Measurements from ENCODE around the gene CPXM1. TPM values are rescaled to one million over a fixed set of nuclear protein-coding genes. Genes with fewer than 3 reads are reported as not detected.
A peak's percentile ranks its signal among the peaks of the same experiment; 100 is the strongest.

Gene CPXM1
- total RNA-seq, 5 donors from 2014 or later (not counting 1 experiment from before 2014, with no cell fraction given) = 0.20 to 0.90 (median 0.63) TPM

DNA sequence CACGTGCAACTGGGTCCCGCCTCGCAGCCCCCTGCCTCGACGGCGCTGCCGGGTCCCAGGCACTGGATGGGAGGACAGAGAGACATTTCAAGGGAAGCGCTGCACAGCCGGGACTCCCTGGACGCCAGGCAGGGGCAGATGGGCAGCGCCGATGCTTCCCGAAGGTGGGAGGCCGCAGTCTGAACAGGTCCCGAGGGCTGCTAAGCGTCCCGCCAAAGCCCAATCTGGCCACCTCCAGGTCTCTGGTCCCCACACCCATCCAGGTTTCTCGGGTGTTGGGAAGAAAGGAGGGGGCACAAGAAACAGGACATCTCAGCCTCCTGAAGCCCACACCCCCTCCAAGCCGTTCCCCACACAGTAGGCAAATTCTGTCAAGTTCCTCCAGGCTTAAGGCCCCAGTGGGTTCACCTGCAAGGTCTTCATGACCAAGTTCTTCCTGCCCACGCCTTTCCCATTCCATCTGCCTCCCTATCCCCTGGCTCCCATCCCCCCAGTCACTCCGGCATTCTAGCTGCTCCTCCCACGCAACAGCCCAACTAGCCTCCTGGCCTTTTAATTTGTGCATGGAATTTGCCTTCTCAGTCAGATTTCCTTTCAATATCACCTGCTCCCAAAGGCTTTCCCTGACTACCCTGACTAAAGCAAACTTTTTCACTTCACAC, 5.4 kb upstream of the CPXM1 start:
- Mint-ChIP-seq H3K36me3 (no peaks in the 10 kb centered on the region), H3K4me3 (no peak overlapping the region), H3K27me3 (peaks cover 37 to 66% of the 10 kb centered on the region in 2 donors)

DNA sequence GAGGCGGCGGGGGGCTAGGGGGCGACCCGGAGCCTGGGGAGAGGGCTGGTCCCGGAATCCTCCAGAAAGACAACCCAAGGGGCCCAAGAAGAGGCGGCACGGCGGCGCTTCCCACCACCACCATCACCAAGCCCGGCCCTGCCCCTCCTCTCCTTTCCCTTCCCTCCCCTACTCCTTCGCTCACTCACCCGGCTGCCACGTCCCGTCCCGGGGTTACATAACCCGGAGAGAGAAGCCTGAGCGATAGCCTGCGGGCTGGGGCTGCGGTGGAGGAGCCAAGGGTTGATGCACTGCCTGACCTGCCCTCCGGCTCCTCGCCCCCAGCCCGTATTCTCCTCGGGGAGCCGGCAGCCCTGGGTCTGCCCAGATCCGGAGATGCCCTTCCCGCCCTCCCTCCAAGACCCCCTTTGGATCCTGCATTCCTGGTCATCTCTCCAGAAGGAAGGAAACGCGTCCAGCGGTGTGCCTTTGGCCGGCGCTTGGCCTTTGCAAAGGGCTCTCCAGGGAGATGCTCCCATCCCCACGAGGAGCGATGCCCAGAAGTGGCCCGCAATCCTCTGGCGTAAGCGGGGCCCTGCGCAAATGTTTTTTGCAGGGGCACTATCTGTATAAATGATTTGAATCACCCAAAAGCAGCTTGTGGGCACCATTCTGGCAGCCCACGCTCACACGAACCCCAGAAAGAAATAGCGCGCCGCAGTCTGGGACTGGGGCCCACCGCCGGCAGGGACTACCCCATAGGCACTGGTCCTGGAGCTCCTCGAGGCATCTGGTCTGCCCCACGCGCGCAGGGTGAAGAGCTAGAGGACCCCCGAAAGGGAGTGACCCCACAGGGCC, 4.6 kb upstream of the CPXM1 start:
- Histone ChIP-seq H3K27me3 (replicated peaks in 1 of 2; ENCODE audit: control insufficient read depth in 2 of 2, extremely low read depth in 1 of 2, insufficient read depth in 2 of 2, low read length in 1 of 2) (peaks cover 6 to 66% of the 10 kb centered on the region in 2 experiments), H3K4me1 (ENCODE audit: control insufficient read depth in 1 of 2, extremely low read depth in 1 of 2, insufficient read depth in 2 of 2, low read length in 2 of 2) (peaks cover 4 to 12% of the 10 kb centered on the region in 2 experiments), H3K4me3 (ENCODE audit: control insufficient read depth in 1 of 2, extremely low read depth in 1 of 2, low read length in 1 of 2) (no peak overlapping the region), H3K36me3 (ENCODE audit: control insufficient read depth in 2 of 2, extremely low read depth in 1 of 2, insufficient read depth in 1 of 2, low read length in 1 of 2) (no peaks in the 10 kb centered on the region), H3K27ac (ENCODE audit: low read length) (no peak overlapping the region), H3K9me3 (no peaks in the 10 kb centered on the region)
- H3K9me3 Mint-ChIP-seq = no peaks in the 10 kb centered on the region
- WGBS (ENCODE audit: insufficient coverage) = 29% methylated on average over 40 of the region's 49 CpGs
- no peak overlapping the region for H3K27ac Mint-ChIP-seq
- no peak overlapping the region for H3K4me3 Mint-ChIP-seq
- peaks cover 42 to 66% of the 10 kb centered on the region in 2 donors for H3K27me3 Mint-ChIP-seq
- POLR2A ChIA-PET = no interaction called here
- H3K36me3 Mint-ChIP-seq = no peaks in the 10 kb centered on the region
- peaks cover 10 to 13% (median 11%) of the 10 kb centered on the region in 3 donors for H3K4me1 Mint-ChIP-seq
- no peak for DNase-seq
- CTCF ChIA-PET = no interaction called here
- ATAC-seq (replicated peaks in 1 of 4) = no peak

More for the DNA sequence above, 5.4 kb upstream of the CPXM1 start:
- no peak overlapping the region for H3K27ac Mint-ChIP-seq
- ATAC-seq (replicated peaks in 1 of 4) (no peak), DNase-seq (no peak)
- H3K27ac ChIP-seq (ENCODE audit: low read length) = no peak overlapping the region
- WGBS (ENCODE audit: insufficient coverage) = 65% methylated on average over 17 of the region's 22 CpGs
- H3K9me3 ChIP-seq = no peaks in the 10 kb centered on the region
- H3K9me3 Mint-ChIP-seq = no peaks in the 10 kb centered on the region
- ChIA-PET CTCF (no interaction called here), POLR2A (no interaction called here)
- no peak overlapping the region for H3K4me3 ChIP-seq (ENCODE audit: control insufficient read depth in 1 of 2, extremely low read depth in 1 of 2, low read length in 1 of 2)
- H3K4me1 Mint-ChIP-seq = peaks cover 6 to 9% (median 7%) of the 10 kb centered on the region in 3 donors
- H3K36me3 ChIP-seq (ENCODE audit: control insufficient read depth in 2 of 2, extremely low read depth in 1 of 2, insufficient read depth in 1 of 2, low read length in 1 of 2) = no peaks in the 10 kb centered on the region
- peaks cover 6 to 60% of the 10 kb centered on the region in 2 experiments for H3K27me3 ChIP-seq (replicated peaks in 1 of 2; ENCODE audit: control insufficient read depth in 2 of 2, extremely low read depth in 1 of 2, insufficient read depth in 2 of 2, low read length in 1 of 2)
- peaks cover 2 to 8% of the 10 kb centered on the region in 2 experiments for H3K4me1 ChIP-seq (ENCODE audit: control insufficient read depth in 1 of 2, extremely low read depth in 1 of 2, insufficient read depth in 2 of 2, low read length in 2 of 2)

DNA sequence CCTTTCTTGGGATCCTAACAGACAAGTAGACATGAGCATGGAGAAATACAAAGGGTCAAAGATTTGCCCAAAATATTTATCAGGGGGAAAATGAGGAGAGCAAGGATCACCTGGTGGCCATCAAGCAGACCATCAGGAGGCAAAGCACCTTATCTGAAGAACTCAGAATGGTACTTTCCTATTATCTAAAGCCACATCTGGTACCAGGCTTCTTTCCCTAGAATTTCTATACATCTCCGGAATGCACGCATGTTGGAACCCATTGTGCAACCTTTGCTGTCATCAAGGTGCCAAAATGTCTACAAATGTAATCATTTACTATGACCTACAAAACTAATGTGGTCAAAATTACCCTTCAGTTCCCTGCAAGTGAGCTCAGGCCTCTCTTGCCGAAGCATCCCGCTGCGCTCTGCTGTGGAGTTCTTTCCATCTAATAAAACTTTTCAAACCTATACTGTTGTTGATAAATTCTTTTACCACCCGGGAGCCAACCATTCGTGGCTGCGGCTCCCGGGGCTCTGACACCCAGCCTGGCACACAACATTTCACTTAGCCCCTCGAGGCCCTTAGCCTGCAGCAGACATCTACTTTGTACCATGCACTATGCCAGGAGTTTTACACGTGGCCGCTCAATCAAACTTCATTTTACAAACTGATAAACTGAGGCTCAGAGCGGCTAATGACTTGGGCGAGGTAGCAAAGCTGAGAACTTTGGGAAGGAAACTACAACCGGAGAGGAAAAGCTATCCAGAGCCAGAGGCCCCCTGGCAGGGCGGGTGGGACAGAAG, 3.8 kb upstream of the CPXM1 start:
- no peak overlapping the region for H3K4me3 ChIP-seq (ENCODE audit: control insufficient read depth in 1 of 2, extremely low read depth in 1 of 2, low read length in 1 of 2)

DNA sequence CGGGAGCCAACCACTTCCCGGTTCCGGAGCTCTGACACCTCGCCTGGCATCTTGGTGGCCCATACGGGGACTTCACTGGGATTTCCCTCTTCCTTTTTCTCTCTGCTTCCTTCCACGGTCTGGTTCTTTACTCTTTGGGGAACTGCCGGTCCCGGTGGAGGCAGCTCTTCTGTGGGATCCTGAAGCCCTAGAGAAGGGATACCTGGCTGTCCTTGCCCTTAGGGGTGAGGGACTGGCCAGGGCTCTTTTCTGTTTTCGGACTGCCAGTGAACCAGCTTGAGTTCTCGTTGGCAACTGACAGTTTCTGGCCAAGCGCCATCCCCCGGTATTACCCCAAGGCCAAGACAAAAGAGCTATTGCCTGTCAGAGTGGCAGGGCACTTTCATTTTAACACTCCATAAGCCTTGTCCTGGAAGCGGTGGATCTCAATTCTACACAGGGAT, 880 bp upstream of the CPXM1 start:
- no peaks in the 10 kb centered on the region for H3K36me3 Mint-ChIP-seq
- peak overlapping the region in 1 of 2 donors; percentile 61 for H3K4me3 ChIP-seq (ENCODE audit: control insufficient read depth in 1 of 2, extremely low read depth in 1 of 2, low read length in 1 of 2)
- WGBS (ENCODE audit: insufficient coverage) = 16% methylated on average over 13 of the region's 13 CpGs
- H3K36me3 ChIP-seq (ENCODE audit: control insufficient read depth in 2 of 2, extremely low read depth in 1 of 2, insufficient read depth in 1 of 2, low read length in 1 of 2) = no peaks in the 10 kb centered on the region
- no peaks in the 10 kb centered on the region for H3K9me3 Mint-ChIP-seq
- no peak overlapping the region for H3K27ac Mint-ChIP-seq
- ChIA-PET CTCF (no interaction called here), POLR2A (no interaction called here)
- H3K9me3 ChIP-seq = no peaks in the 10 kb centered on the region
- H3K27me3 ChIP-seq (replicated peaks in 1 of 2; ENCODE audit: control insufficient read depth in 2 of 2, extremely low read depth in 1 of 2, insufficient read depth in 2 of 2, low read length in 1 of 2) = peaks cover 3 to 88% of the 10 kb centered on the region in 2 experiments
- peak overlapping the region; percentile 72 to 96 (median 73) for H3K4me3 Mint-ChIP-seq
- DNase-seq (no peak), ATAC-seq (replicated peaks in 1 of 4) (no peak)
- H3K4me1 ChIP-seq (ENCODE audit: control insufficient read depth in 1 of 2, extremely low read depth in 1 of 2, insufficient read depth in 2 of 2, low read length in 2 of 2) = peaks cover 4 to 27% of the 10 kb centered on the region in 2 experiments
- H3K27ac ChIP-seq (ENCODE audit: low read length) = no peak overlapping the region
- peaks cover 24 to 27% (median 25%) of the 10 kb centered on the region in 3 donors for H3K4me1 Mint-ChIP-seq
- H3K27me3 Mint-ChIP-seq = peaks cover 54 to 82% of the 10 kb centered on the region in 2 donors

More for the DNA sequence above, 3.8 kb upstream of the CPXM1 start:
- peaks cover 18 to 21% (median 20%) of the 10 kb centered on the region in 3 donors for H3K4me1 Mint-ChIP-seq
- 73% methylated on average over 8 of the region's 16 CpGs for WGBS (ENCODE audit: insufficient coverage)
- no peaks in the 10 kb centered on the region for H3K9me3 Mint-ChIP-seq
- no peak overlapping the region for H3K27ac ChIP-seq (ENCODE audit: low read length)
- ChIA-PET CTCF (no interaction called here), POLR2A (no interaction called here)
- no peak overlapping the region for H3K27ac Mint-ChIP-seq
- H3K27me3 Mint-ChIP-seq = peaks cover 50 to 74% of the 10 kb centered on the region in 2 donors
- H3K27me3 ChIP-seq (replicated peaks in 1 of 2; ENCODE audit: control insufficient read depth in 2 of 2, extremely low read depth in 1 of 2, insufficient read depth in 2 of 2, low read length in 1 of 2) = peaks cover 6 to 71% of the 10 kb centered on the region in 2 experiments
- peaks cover 4 to 21% of the 10 kb centered on the region in 2 experiments for H3K4me1 ChIP-seq (ENCODE audit: control insufficient read depth in 1 of 2, extremely low read depth in 1 of 2, insufficient read depth in 2 of 2, low read length in 2 of 2)
- H3K4me3 Mint-ChIP-seq = no peak overlapping the region
- H3K36me3 ChIP-seq (ENCODE audit: control insufficient read depth in 2 of 2, extremely low read depth in 1 of 2, insufficient read depth in 1 of 2, low read length in 1 of 2) = no peaks in the 10 kb centered on the region
- DNase-seq (no peak), ATAC-seq (replicated peaks in 1 of 4) (no peak)
- no peaks in the 10 kb centered on the region for H3K36me3 Mint-ChIP-seq
- no peaks in the 10 kb centered on the region for H3K9me3 ChIP-seq

DNA sequence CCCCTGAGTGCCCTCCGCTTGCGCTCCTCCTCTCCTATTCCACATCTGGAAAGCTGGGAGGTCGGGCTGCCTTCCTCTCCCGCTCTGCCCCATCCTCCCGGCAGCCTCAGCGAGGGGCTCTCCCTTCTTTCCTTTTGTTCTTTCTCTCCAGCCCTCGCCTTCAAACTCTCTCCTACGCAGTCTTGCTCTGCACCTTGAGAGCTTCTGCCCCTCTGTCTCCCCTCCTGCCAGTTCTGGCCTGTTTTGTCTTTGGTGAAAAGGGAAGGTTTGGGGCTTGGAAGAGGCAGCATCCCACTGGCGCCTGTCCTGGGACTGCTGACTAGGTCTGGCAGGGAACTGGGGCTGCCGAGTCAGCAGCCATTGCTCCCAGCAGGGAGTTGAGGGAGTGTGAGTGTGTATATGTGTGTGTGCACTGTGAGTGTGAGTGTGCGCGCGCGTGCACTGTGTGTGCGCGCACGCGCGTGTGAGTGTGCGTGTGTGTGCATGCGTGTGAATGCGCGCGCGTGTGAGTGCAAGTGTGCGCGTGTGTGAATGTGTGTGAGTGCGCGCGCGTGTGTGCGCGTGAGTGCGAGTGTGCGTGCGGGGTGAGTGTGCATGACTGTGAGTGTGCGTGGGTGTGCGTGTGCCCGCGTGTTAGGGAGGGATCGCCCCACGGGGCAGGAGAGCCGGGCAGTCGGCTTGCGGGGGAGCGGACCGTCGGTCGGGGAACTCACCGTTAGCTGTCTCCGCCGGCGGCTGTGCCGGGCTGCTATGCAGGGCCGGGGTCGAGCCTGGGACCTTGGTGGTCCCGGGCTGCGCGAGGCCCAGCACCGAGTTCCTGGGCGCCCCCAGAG, 523 bp downstream of the CPXM1 start:
- peaks cover 50 to 78% of the 10 kb centered on the region in 2 donors for H3K27me3 Mint-ChIP-seq
- DNase-seq (no peak), ATAC-seq (replicated peaks in 1 of 4) (peak in 3 of 4 experiments; percentile 7 to 38 (median 8))
- Histone ChIP-seq H3K27me3 (replicated peaks in 1 of 2; ENCODE audit: control insufficient read depth in 2 of 2, extremely low read depth in 1 of 2, insufficient read depth in 2 of 2, low read length in 1 of 2) (peaks cover 0 to 88% of the 10 kb centered on the region in 2 experiments), H3K27ac (ENCODE audit: low read length) (no peak overlapping the region), H3K4me1 (ENCODE audit: control insufficient read depth in 1 of 2, extremely low read depth in 1 of 2, insufficient read depth in 2 of 2, low read length in 2 of 2) (peaks cover 4 to 27% of the 10 kb centered on the region in 2 experiments), H3K9me3 (no peaks in the 10 kb centered on the region), H3K36me3 (ENCODE audit: control insufficient read depth in 2 of 2, extremely low read depth in 1 of 2, insufficient read depth in 1 of 2, low read length in 1 of 2) (no peaks in the 10 kb centered on the region), H3K4me3 (ENCODE audit: control insufficient read depth in 1 of 2, extremely low read depth in 1 of 2, low read length in 1 of 2) (peak overlapping the region; percentile 33 to 89)
- WGBS (ENCODE audit: insufficient coverage) = 6% methylated on average over 49 of the region's 61 CpGs
- peak overlapping the region in 1 of 2 donors; percentile 53 for H3K27ac Mint-ChIP-seq
- CTCF ChIA-PET = no interaction called here
- POLR2A ChIA-PET = no interaction called here
- no peaks in the 10 kb centered on the region for H3K36me3 Mint-ChIP-seq
- H3K4me1 Mint-ChIP-seq = peaks cover 24 to 27% (median 25%) of the 10 kb centered on the region in 3 donors
- peak overlapping the region; percentile 81 to 96 (median 82) for H3K4me3 Mint-ChIP-seq
- no peaks in the 10 kb centered on the region for H3K9me3 Mint-ChIP-seq
